Femur (tissue), 1 donor: ENCODE results near the gene DHRS1.

ENCODE experiments used
- DNase-seq: peaks from one replicate; pipeline ENCODE4 v3.0.0-alpha.2; 2017

The DHRS1 gene

DNA sequence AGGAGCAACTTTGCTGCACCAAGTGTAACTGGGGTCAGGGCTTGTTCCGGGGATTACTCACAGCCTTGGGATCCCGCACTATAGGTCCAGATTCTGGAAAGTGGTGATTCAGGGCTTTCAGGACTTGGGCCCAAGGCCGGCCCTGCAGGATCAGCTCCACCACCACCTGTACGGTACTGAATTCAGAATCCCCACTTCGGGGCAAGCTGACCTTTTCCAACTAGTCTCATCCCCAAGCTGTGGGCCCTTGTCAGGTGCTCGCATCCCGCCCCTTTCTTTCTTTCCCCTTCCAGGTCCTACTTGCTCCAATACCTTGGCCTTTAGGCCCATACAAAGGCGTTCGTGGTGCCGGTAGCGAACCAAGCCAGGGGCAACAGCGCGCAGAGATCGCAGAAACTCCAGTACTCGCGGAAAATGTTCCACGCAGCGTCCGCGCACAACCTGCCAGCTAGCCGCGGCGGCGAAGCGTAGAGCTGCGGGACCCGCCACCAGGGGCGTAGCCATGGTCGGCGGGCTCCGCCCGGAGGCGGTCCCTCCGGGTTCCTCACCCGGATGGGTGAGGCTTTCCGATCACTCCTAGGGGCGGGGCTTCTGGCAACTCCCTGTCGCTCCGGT lies 57.6 kb downstream of the DHRS1 start:
- peak; percentile 95 for DNase-seq
